Liver (tissue), 9 donors: ENCODE data around the gene SMARCA1. TPM values are rescaled to one million over a fixed set of nuclear protein-coding genes. Genes with fewer than 3 reads are reported as not detected.

Experiments used
- DNase-seq: peaks from one replicate; pipeline ENCODE4 v3.0.0-alpha.2; 2017; ENCODE audit warnings: low spot score
- H3K27ac ChIP-seq, 2 donors: one replicate each; pipeline ENCODE4 v1.7.0; 2013; ENCODE audit warnings: inconsistent platforms in 2 of 2, low read length in 2 of 2, control low read depth in 1 of 2, low read depth in 1 of 2, mild to moderate bottlenecking in 1 of 2
- H3K27me3 ChIP-seq, 4 donors: one replicate each; pipeline versions ENCODE4 v1.6.1 to v1.7.0; 2013; ENCODE audit warnings: low read length in 3 of 4, inconsistent platforms in 1 of 4, mild to moderate bottlenecking in 1 of 4, moderate library complexity in 1 of 4; ENCODE audit not compliant: control insufficient read depth in 4 of 4, insufficient read depth in 4 of 4
- H3K36me3 ChIP-seq, 4 donors: one replicate each; pipeline versions ENCODE4 v1.6.1 to v1.7.0; 2013; ENCODE audit warnings: low read length in 3 of 4, mild to moderate bottlenecking in 3 of 4, low read depth in 1 of 4, moderate library complexity in 1 of 4; ENCODE audit not compliant: control insufficient read depth in 4 of 4, insufficient read depth in 3 of 4
- H3K4me1 ChIP-seq, 4 donors: one replicate each; pipeline versions ENCODE4 v1.6.1 to v1.7.0; 2013; ENCODE audit warnings: low read length in 3 of 4, mild to moderate bottlenecking in 3 of 4, moderate library complexity in 1 of 4; ENCODE audit not compliant: control insufficient read depth in 4 of 4, insufficient read depth in 4 of 4
- H3K4me3 ChIP-seq, 3 donors: one replicate each; pipeline versions ENCODE4 v1.6.1 to v1.7.0; 2013; ENCODE audit warnings: low read length in 3 of 3, control low read depth in 1 of 3, low read depth in 1 of 3, mild to moderate bottlenecking in 1 of 3
- H3K9ac ChIP-seq, 2 donors: one replicate each; pipeline ENCODE4 v1.7.0; 2013; ENCODE audit warnings: low read length in 2 of 2, mild to moderate bottlenecking in 2 of 2, moderate library complexity in 2 of 2, control low read depth in 1 of 2, low read depth in 1 of 2
- H3K9me3 ChIP-seq, 4 donors: one replicate each; pipeline versions ENCODE4 v1.6.1 to v1.7.0; 2013; ENCODE audit warnings: low read length in 3 of 4; ENCODE audit not compliant: control insufficient read depth in 4 of 4
- EGR1 ChIP-seq, 2 donors: IDR thresholded peaks; 2 replicates each; pipeline ENCODE4 v1.6.1; 2016 to 2018; ENCODE audit warnings: antibody characterized with exemption in 2 of 2, low read depth in 2 of 2
- FOXA1 ChIP-seq: IDR thresholded peaks from 2 replicates; pipeline ENCODE4 v1.6.1; 2016; ENCODE audit warnings: antibody characterized with exemption
- FOXA2 ChIP-seq: IDR thresholded peaks from 2 replicates; pipeline ENCODE4 v1.6.1; 2016; ENCODE audit warnings: antibody characterized with exemption
- GABPA ChIP-seq, 2 donors: IDR thresholded peaks in 1 of 2; conservative IDR thresholded peaks in 1 of 2; 2 replicates each; pipeline ENCODE4 v1.6.1; 2016; ENCODE audit warnings: antibody characterized with exemption in 2 of 2, mild to moderate bottlenecking in 1 of 2, moderate library complexity in 1 of 2
- HNF4A ChIP-seq, 2 donors: conservative IDR thresholded peaks; 2 replicates each; pipeline ENCODE4 v1.6.1; 2016; ENCODE audit warnings: antibody characterized with exemption in 2 of 2, mild to moderate bottlenecking in 2 of 2
- HNF4G ChIP-seq: IDR thresholded peaks from 2 replicates; pipeline ENCODE4 v1.6.1; 2016; ENCODE audit warnings: antibody characterized with exemption
- JUND ChIP-seq, 2 donors: IDR thresholded peaks; 2 replicates each; pipeline ENCODE4 v1.6.1; 2016; ENCODE audit warnings: antibody characterized with exemption in 2 of 2
- NR2F2 ChIP-seq: IDR thresholded peaks from 2 replicates; pipeline ENCODE4 v1.6.1; 2016; ENCODE audit warnings: antibody characterized with exemption
- RAD21 ChIP-seq, 2 donors: IDR thresholded peaks; 2 replicates each; pipeline ENCODE4 v1.6.1; 2016; ENCODE audit warnings: antibody characterized with exemption in 2 of 2, mild to moderate bottlenecking in 2 of 2
- RXRA ChIP-seq, 2 donors: IDR thresholded peaks; 2 replicates each; pipeline ENCODE4 v1.6.1; 2017 to 2018; ENCODE audit warnings: antibody characterized with exemption in 2 of 2, mild to moderate bottlenecking in 1 of 2
- SP1 ChIP-seq: IDR thresholded peaks from 2 replicates; pipeline ENCODE4 v1.6.1; 2018; ENCODE audit warnings: antibody characterized with exemption, mild to moderate bottlenecking
- TAF1 ChIP-seq: conservative IDR thresholded peaks from 2 replicates; pipeline ENCODE4 v1.6.1; 2016; ENCODE audit warnings: antibody characterized with exemption, mild to moderate bottlenecking
- YY1 ChIP-seq: IDR thresholded peaks from 2 replicates; pipeline ENCODE4 v1.6.1; 2016; ENCODE audit warnings: antibody characterized with exemption, mild to moderate bottlenecking
- WGBS: extraction: QIAGEN DNeasy Blood & Tissue Kit; methylation state at CpG from one replicate; pipeline ENCODE4 v1.1.7; 2013; 5-methylcytosine and 5-hydroxymethylcytosine counted together
- polyA plus RNA-seq, 2 donors: library from polyadenylated mRNA; stranded (reverse) in 1 of 2; unstranded in 1 of 2; fragments of 200-250 nt in 1 of 2; fragments of >200 nt in 1 of 2; fragmentation: Nextera tagmentation in 1 of 2; extraction: Ambion mirVana in 1 of 2; gene quantifications; one replicate each; pipeline versions ENCODE4 v1.2.1 to v1.2.3, GENCODE V29; 2013 to 2015
- total RNA-seq, 2 donors: library from RNA; depleted of rRNA; stranded (reverse); fragments of >200 nt; gene quantifications; one replicate each; pipeline ENCODE4 v1.2.3, GENCODE V29; 2014
- TF ChIP-seq, protein P1 (sequence below): IDR thresholded peaks from 2 replicates; pipeline ENCODE4 v1.6.1; 2016; ENCODE audit warnings: antibody characterized with exemption
- TF ChIP-seq, protein P2 (sequence below): IDR thresholded peaks from 2 replicates; pipeline ENCODE4 v1.6.1; 2016; ENCODE audit warnings: antibody characterized with exemption
- TF ChIP-seq, protein P3 (sequence below): fragments of 150-350 bp; IDR thresholded peaks from 2 replicates; pipeline ENCODE4 v1.5.1; 2017; ENCODE audit warnings: improper control_type of control experiment, low read depth, low read length; ENCODE audit not compliant: missing input control
- TF ChIP-seq, protein P4 (sequence below): IDR thresholded peaks from 2 replicates; pipeline ENCODE4 v1.6.1; 2016; ENCODE audit warnings: antibody characterized with exemption, mild to moderate bottlenecking
- TF ChIP-seq, protein P5 (sequence below): IDR thresholded peaks from 2 replicates; pipeline ENCODE4 v1.6.1; 2016; ENCODE audit warnings: antibody characterized with exemption
- donor health status: healthy.
- donor health status: healthy.
- donor health status: healthy.
- donor health status: healthy.
- donor health status: healthy.

SMARCA1 gene
- total and polyA plus RNA-seq, 4 donors: 14.7 to 44.2 (median 23.9) TPM

DNA sequence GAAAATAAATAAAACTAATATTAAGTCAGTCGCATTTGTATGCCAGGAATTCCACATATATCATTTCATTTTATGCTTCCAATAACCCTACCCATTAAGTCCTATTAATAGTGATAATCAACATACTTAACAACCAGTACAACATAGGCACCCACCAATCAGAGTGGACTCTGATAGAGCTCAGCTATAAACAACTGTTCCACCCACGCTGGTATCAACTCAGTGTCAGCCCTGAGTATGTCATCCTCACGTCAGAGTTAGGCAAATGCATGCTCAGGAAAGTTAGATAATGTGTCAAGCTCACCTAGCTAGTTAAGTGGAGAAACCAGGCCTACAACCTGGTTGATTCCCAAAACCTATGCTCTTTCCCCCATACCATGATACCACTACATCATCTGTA lies 89.3 kb downstream of the SMARCA1 start:
- H3K4me1 ChIP-seq: no peaks in the 10 kb centered on the region
- TF ChIP-seq RAD21 (IDR thresholded peaks at IDR 0.05) (no peak), HNF4G (no peak), HNF4A (conservative IDR thresholded peaks at IDR 0.05) (no peak), JUND (IDR thresholded peaks at IDR 0.05) (no peak), RXRA (IDR thresholded peaks at IDR 0.05) (no peak), NR2F2 (no peak), TAF1 (no peak), SP1 (no peak), FOXA2 (no peak), YY1 (no peak), FOXA1 (no peak)
- TF ChIP-seq, protein P1, sequence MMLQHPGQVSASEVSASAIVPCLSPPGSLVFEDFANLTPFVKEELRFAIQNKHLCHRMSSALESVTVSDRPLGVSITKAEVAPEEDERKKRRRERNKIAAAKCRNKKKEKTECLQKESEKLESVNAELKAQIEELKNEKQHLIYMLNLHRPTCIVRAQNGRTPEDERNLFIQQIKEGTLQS: no peak
- TF ChIP-seq, protein P2, sequence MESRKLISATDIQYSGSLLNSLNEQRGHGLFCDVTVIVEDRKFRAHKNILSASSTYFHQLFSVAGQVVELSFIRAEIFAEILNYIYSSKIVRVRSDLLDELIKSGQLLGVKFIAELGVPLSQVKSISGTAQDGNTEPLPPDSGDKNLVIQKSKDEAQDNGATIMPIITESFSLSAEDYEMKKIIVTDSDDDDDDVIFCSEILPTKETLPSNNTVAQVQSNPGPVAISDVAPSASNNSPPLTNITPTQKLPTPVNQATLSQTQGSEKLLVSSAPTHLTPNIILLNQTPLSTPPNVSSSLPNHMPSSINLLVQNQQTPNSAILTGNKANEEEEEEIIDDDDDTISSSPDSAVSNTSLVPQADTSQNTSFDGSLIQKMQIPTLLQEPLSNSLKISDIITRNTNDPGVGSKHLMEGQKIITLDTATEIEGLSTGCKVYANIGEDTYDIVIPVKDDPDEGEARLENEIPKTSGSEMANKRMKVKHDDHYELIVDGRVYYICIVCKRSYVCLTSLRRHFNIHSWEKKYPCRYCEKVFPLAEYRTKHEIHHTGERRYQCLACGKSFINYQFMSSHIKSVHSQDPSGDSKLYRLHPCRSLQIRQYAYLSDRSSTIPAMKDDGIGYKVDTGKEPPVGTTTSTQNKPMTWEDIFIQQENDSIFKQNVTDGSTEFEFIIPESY: no peak
- TF ChIP-seq, protein P3, sequence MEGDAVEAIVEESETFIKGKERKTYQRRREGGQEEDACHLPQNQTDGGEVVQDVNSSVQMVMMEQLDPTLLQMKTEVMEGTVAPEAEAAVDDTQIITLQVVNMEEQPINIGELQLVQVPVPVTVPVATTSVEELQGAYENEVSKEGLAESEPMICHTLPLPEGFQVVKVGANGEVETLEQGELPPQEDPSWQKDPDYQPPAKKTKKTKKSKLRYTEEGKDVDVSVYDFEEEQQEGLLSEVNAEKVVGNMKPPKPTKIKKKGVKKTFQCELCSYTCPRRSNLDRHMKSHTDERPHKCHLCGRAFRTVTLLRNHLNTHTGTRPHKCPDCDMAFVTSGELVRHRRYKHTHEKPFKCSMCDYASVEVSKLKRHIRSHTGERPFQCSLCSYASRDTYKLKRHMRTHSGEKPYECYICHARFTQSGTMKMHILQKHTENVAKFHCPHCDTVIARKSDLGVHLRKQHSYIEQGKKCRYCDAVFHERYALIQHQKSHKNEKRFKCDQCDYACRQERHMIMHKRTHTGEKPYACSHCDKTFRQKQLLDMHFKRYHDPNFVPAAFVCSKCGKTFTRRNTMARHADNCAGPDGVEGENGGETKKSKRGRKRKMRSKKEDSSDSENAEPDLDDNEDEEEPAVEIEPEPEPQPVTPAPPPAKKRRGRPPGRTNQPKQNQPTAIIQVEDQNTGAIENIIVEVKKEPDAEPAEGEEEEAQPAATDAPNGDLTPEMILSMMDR: no peak
- TF ChIP-seq, protein P4, sequence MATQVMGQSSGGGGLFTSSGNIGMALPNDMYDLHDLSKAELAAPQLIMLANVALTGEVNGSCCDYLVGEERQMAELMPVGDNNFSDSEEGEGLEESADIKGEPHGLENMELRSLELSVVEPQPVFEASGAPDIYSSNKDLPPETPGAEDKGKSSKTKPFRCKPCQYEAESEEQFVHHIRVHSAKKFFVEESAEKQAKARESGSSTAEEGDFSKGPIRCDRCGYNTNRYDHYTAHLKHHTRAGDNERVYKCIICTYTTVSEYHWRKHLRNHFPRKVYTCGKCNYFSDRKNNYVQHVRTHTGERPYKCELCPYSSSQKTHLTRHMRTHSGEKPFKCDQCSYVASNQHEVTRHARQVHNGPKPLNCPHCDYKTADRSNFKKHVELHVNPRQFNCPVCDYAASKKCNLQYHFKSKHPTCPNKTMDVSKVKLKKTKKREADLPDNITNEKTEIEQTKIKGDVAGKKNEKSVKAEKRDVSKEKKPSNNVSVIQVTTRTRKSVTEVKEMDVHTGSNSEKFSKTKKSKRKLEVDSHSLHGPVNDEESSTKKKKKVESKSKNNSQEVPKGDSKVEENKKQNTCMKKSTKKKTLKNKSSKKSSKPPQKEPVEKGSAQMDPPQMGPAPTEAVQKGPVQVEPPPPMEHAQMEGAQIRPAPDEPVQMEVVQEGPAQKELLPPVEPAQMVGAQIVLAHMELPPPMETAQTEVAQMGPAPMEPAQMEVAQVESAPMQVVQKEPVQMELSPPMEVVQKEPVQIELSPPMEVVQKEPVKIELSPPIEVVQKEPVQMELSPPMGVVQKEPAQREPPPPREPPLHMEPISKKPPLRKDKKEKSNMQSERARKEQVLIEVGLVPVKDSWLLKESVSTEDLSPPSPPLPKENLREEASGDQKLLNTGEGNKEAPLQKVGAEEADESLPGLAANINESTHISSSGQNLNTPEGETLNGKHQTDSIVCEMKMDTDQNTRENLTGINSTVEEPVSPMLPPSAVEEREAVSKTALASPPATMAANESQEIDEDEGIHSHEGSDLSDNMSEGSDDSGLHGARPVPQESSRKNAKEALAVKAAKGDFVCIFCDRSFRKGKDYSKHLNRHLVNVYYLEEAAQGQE: no peak
- 90% methylated on average over 3 of the region's 3 CpGs for WGBS
- no peaks in the 10 kb centered on the region for H3K27me3 ChIP-seq
- no peak overlapping the region for H3K9ac ChIP-seq
- no peak overlapping the region for H3K4me3 ChIP-seq
- H3K27ac ChIP-seq: no peak overlapping the region
- no peaks in the 10 kb centered on the region for H3K36me3 ChIP-seq
- no peaks in the 10 kb centered on the region for H3K9me3 ChIP-seq
- DNase-seq: no peak

DNA sequence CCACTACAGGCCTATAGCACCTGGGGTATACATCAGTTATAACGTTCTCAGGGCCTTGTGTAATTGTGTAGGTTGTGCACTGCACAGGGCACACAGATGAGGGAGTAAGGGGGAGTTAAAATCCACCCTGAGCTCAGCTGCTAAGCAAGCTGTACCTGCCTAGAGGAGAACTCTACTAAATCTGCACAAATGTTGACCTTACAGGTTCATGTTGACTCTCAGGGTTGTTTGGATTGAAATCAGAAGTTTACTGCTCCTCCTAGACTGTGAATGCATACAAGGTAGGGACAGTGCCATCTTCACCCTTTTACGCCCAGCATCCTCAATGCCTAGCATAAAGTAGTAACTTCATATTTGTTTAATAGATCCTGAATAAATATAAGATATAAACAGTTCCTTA lies 89.8 kb downstream of the SMARCA1 start:
- 67% methylated on average over 2 of the region's 2 CpGs for WGBS
- no peak overlapping the region for H3K27ac ChIP-seq
- no peaks in the 10 kb centered on the region for H3K9me3 ChIP-seq
- no peak overlapping the region for H3K9ac ChIP-seq
- no peaks in the 10 kb centered on the region for H3K4me1 ChIP-seq
- no peaks in the 10 kb centered on the region for H3K27me3 ChIP-seq
- H3K4me3 ChIP-seq: no peak overlapping the region
- DNase-seq: no peak
- H3K36me3 ChIP-seq: peaks cover 0 to under 1% (median 0%) of the 10 kb centered on the region in 4 donors
- TF ChIP-seq, protein P2: no peak
- TF ChIP-seq, protein P3: no peak
- TF ChIP-seq GABPA (IDR thresholded peaks at IDR 0.05 in 1 of 2, conservative IDR thresholded peaks at IDR 0.05 in 1 of 2) (no peak), TAF1 (no peak), FOXA2 (no peak), FOXA1 (no peak), SP1 (no peak), YY1 (no peak), EGR1 (IDR thresholded peaks at IDR 0.05; ENCODE audit: low read depth in 2 of 2) (no peak)
- TF ChIP-seq, protein P5, sequence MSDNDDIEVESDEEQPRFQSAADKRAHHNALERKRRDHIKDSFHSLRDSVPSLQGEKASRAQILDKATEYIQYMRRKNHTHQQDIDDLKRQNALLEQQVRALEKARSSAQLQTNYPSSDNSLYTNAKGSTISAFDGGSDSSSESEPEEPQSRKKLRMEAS: no peak
